G401.6 (cell line): ENCODE data around the gene NKD1.

ENCODE experiments used
- FAIRE-seq: peaks from 2 replicates; lab custom pipeline; 2012; peaks lifted over from hg19 to GRCh38; lab: Jason Lieb, UNC

The NKD1 gene

GRCh38 chr16:50538411-50539052 lies 9.7 kb upstream of the NKD1 start:
- FAIRE-seq, result no peak

GRCh38 chr16:50539053-50539695 lies 9.0 kb upstream of the NKD1 start:
- no peak for FAIRE-seq

GRCh38 chr16:50539822-50540710 lies 8.1 kb upstream of the NKD1 start:
- no peak for FAIRE-seq

- no peak for FAIRE-seq
Observed at GRCh38 chr16:50540711-50541007, 7.5 kb upstream of the NKD1 start.

GRCh38 chr16:50542703-50543102 lies 5.5 kb upstream of the NKD1 start:
- FAIRE-seq, result no peak

- FAIRE-seq, result no peak
Observed at GRCh38 chr16:50546125-50546524, 2.1 kb upstream of the NKD1 start.

GRCh38 chr16:50547340-50548124 lies 664 bp upstream of the NKD1 start:
- FAIRE-seq, result no peak

GRCh38 chr16:50548909-50549560 lies 839 bp downstream of the NKD1 start:
- no peak for FAIRE-seq

- no peak for FAIRE-seq
Observed at GRCh38 chr16:50549561-50549915, 1.3 kb downstream of the NKD1 start.

GRCh38 chr16:50550035-50550434 lies 1.8 kb downstream of the NKD1 start:
- FAIRE-seq, result no peak

GRCh38 chr16:50550866-50551641 lies 2.9 kb downstream of the NKD1 start:
- no peak for FAIRE-seq

GRCh38 chr16:50552476-50553101 lies 4.4 kb downstream of the NKD1 start:
- FAIRE-seq, result no peak

GRCh38 chr16:50553182-50553710 lies 5.0 kb downstream of the NKD1 start:
- FAIRE-seq, result no peak

GRCh38 chr16:50553731-50554360 lies 5.7 kb downstream of the NKD1 start:
- no peak for FAIRE-seq

- no peak for FAIRE-seq
Observed at GRCh38 chr16:50555269-50555875, 7.2 kb downstream of the NKD1 start.

GRCh38 chr16:50555952-50556673 lies 7.9 kb downstream of the NKD1 start:
- no peak for FAIRE-seq

GRCh38 chr16:50557046-50557445 lies 8.8 kb downstream of the NKD1 start:
- no peak for FAIRE-seq

- no peak for FAIRE-seq
Observed at GRCh38 chr16:50558913-50559312, 10.7 kb downstream of the NKD1 start.

GRCh38 chr16:50559342-50559741 lies 11.1 kb downstream of the NKD1 start:
- FAIRE-seq, result no peak
